Neural crest cell (in vitro differentiated cells): ENCODE results near the gene TNRC6B. TPM values are rescaled to one million over a fixed set of nuclear protein-coding genes. Genes with fewer than 3 reads are reported as not detected.

Experiments used
- DNase-seq: peaks from one replicate; pipeline ENCODE4 v3.0.0; 2021; ENCODE audit warnings: low read depth, mixed read lengths, low spot score
- H3K27ac Mint-ChIP-seq: one replicate; pipeline ENCODE4 v1.8.0; 2021; ENCODE audit warnings: mild to moderate bottlenecking, mixed read lengths; ENCODE audit not compliant: unreplicated experiment
- H3K27me3 Mint-ChIP-seq: 2 replicates; pipeline ENCODE4 v1.8.0; 2021; ENCODE audit warnings: low read depth, mild to moderate bottlenecking, mixed read lengths
- H3K36me3 Mint-ChIP-seq: 2 replicates; pipeline ENCODE4 v1.8.0; 2021; ENCODE audit warnings: low read depth, mild to moderate bottlenecking, mixed read lengths
- H3K4me1 Mint-ChIP-seq: 2 replicates; pipeline ENCODE4 v1.8.0; 2021; ENCODE audit warnings: mixed read lengths
- H3K4me3 Mint-ChIP-seq: one replicate; pipeline ENCODE4 v1.8.0; 2021; ENCODE audit warnings: mild to moderate bottlenecking, mixed read lengths
- H3K9me3 Mint-ChIP-seq: 2 replicates; pipeline ENCODE4 v1.8.0; 2021; ENCODE audit warnings: mixed read lengths
- CTCF ChIP-seq: fragments of 200-600 bp; sonication (generic); conservative IDR thresholded peaks from 2 replicates; pipeline ENCODE4 v1.5.0; 2021; ENCODE audit warnings: antibody characterized with exemption, mild to moderate bottlenecking
- total RNA-seq: library from RNA; stranded (reverse); gene quantifications from 2 replicates; pipeline ENCODE4 v1.2.1, GENCODE V29; 2021

TNRC6B gene
- total RNA-seq, 1 donor from 2014 or later: 36.8 TPM

- Mint-ChIP-seq H3K4me1 (peaks cover 17% of the 10 kb centered on the region), H3K36me3 (peaks cover 31% of the 10 kb centered on the region), H3K27ac (no peak overlapping the region), H3K27me3 (no peaks in the 10 kb centered on the region), H3K4me3 (no peak overlapping the region), H3K9me3 (no peaks in the 10 kb centered on the region)
- no peak for TF ChIP-seq CTCF
- DNase-seq: no peak
These were observed 143.0 kb downstream of the TNRC6B start for GRCh38 chr22:40320687-40321086.

DNA sequence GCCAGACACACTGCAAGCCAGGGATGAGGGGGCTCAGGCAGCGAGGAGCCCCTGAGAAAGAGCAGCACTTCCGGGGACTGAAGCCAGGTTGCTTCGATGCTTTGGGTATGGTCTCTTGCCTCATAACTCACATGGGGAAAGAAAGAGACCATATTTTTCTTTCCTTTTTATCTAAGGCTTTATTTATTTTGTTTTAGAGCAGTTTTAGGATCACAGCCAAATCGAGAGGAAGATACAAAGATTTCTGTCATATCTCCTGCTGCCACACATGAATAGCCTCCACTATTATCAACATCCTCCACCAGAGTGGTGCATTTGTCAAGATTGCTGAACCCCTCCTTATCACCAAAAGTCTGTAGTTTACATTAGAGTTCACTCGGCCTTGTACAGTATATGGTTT, 144.3 kb downstream of the TNRC6B start:
- H3K4me1 Mint-ChIP-seq: peaks cover 26% of the 10 kb centered on the region
- no peaks in the 10 kb centered on the region for H3K9me3 Mint-ChIP-seq
- no peak overlapping the region for H3K27ac Mint-ChIP-seq
- TF ChIP-seq CTCF: no peak
- no peak overlapping the region for H3K4me3 Mint-ChIP-seq
- no peak for DNase-seq
- peaks cover 25% of the 10 kb centered on the region for H3K36me3 Mint-ChIP-seq
- H3K27me3 Mint-ChIP-seq: no peaks in the 10 kb centered on the region

- no peaks in the 10 kb centered on the region for H3K27me3 Mint-ChIP-seq
- H3K36me3 Mint-ChIP-seq: peaks cover 18% of the 10 kb centered on the region
- no peaks in the 10 kb centered on the region for H3K9me3 Mint-ChIP-seq
- TF ChIP-seq CTCF: no peak
- peaks cover 35% of the 10 kb centered on the region for H3K4me1 Mint-ChIP-seq
- H3K4me3 Mint-ChIP-seq: no peak overlapping the region
- no peak overlapping the region for H3K27ac Mint-ChIP-seq
- DNase-seq: no peak
These were observed 145.2 kb downstream of the TNRC6B start for GRCh38 chr22:40322818-40323447.

DNA sequence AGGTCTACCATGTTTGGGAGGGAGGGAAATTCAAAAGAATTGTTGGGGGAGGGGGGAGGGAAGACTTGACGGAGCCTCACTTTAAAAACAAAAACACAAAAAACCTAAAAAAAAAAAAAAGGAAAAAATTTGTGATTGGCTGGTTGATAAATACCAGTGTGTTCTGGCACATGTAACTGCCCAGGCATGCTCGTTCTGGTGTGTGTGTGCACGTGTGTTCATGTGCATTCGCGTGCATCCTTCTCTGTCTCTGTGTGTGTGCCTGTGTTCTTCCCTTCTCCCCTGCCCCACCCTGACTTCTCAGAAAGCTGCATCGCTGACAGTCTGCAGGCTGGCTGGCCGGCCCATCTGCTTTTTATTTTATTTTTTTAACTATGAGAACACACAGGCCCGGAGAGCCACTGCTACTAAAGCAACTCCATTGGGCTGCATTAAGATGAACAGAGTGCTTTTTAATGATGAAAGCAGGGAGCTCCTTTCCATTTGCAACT, 146.0 kb downstream of the TNRC6B start:
- no peak overlapping the region for H3K27ac Mint-ChIP-seq
- no peaks in the 10 kb centered on the region for H3K27me3 Mint-ChIP-seq
- peaks cover 15% of the 10 kb centered on the region for H3K36me3 Mint-ChIP-seq
- peaks cover 43% of the 10 kb centered on the region for H3K4me1 Mint-ChIP-seq
- H3K9me3 Mint-ChIP-seq: no peaks in the 10 kb centered on the region
- DNase-seq: no peak
- no peak overlapping the region for H3K4me3 Mint-ChIP-seq
- TF ChIP-seq CTCF: no peak

DNA sequence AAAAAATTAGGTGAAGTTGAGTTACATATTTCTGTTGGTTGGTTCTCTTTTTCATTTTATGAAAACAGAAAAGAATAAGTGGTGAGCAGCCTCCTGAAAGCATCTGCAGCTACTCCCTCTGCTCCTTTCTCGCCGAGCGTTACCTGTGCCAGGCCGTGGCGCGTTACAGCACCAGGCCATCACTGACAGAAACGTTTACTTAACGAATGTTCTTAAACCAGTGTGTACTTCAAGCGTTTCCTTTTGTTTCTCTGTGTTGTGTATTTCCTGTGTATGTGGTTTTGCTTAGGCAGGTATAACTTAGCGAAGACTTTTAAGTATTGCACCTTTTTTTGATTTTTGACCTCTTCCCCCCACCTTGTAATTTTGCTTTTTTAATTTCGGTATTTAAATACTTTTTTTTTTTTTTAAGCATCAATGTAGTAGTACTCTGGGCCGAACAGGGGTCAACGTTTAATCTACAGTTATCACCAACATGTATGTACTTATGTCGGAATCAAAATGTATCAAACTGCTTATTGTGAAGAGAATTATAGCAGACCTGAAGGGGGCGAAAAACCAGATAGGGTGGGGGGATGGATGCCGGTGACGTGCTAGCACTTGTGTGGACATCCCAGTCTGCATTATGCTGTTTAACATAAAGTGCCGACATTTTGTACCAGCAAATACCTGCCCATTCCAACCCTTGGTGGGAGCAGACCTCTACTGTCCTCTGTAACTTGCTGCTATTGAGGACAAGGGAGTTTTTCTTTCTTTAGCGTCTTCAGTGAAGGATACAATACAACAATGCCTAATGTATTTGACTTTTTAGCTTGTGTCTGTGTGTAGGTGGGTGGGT, 147.0 kb downstream of the TNRC6B start:
- TF ChIP-seq CTCF: no peak
- H3K27ac Mint-ChIP-seq: no peak overlapping the region
- no peak overlapping the region for H3K4me3 Mint-ChIP-seq
- DNase-seq: no peak
- H3K27me3 Mint-ChIP-seq: no peaks in the 10 kb centered on the region
- peaks cover 49% of the 10 kb centered on the region for H3K4me1 Mint-ChIP-seq
- H3K36me3 Mint-ChIP-seq: peaks cover 15% of the 10 kb centered on the region
- H3K9me3 Mint-ChIP-seq: no peaks in the 10 kb centered on the region
